Stimulated activated CD4-positive, alpha-beta T cell treated with anti-CD3 and anti-CD28 coated beads, Interleukin-4, amount 100 ng/mL, for 1 hour (primary cell): Measurements from ENCODE around the gene PNPLA2.
A peak's percentile ranks its signal among the peaks of the same experiment; 100 is the strongest.

Experiments
- DNase-seq: peaks from one replicate; pipeline ENCODE4 v3.0.0-alpha.2; 2020

The PNPLA2 gene

GRCh38 chr11:786235-787083 is 32.3 kb upstream of the PNPLA2 start:
- no peak for DNase-seq

- DNase-seq = no peak
These were observed 31.5 kb upstream of the PNPLA2 start for GRCh38 chr11:787084-787675.

- DNase-seq = no peak
These were observed 30.6 kb upstream of the PNPLA2 start for GRCh38 chr11:788009-788640.

GRCh38 chr11:788953-789940 is 29.5 kb upstream of the PNPLA2 start:
- no peak for DNase-seq

GRCh38 chr11:789943-790342 is 28.8 kb upstream of the PNPLA2 start, which contains the start of gene CEND1:
CEND1 (minus strand) TSS chr11:790090; CDS start chr11:788576, 1,514 bp downstream.
- peak; percentile 58 for DNase-seq

GRCh38 chr11:790721-791564 is 27.8 kb upstream of the PNPLA2 start:
- DNase-seq = no peak

GRCh38 chr11:791658-792534 is 26.8 kb upstream of the PNPLA2 start:
- DNase-seq = no peak

- no peak for DNase-seq
These were observed 26.2 kb upstream of the PNPLA2 start for GRCh38 chr11:792535-792821.

- no peak for DNase-seq
These were observed 25.8 kb upstream of the PNPLA2 start for GRCh38 chr11:792873-793272.

GRCh38 chr11:793556-793955 is 25.2 kb upstream of the PNPLA2 start:
- no peak for DNase-seq

GRCh38 chr11:794013-794765 is 24.5 kb upstream of the PNPLA2 start:
- DNase-seq = no peak

GRCh38 chr11:794766-795633 is 23.7 kb upstream of the PNPLA2 start:
- DNase-seq = no peak

- DNase-seq = peak; percentile 80
These were observed 22.8 kb upstream of the PNPLA2 start for GRCh38 chr11:795634-796564.

GRCh38 chr11:796565-797295 is 22.0 kb upstream of the PNPLA2 start:
- DNase-seq = no peak

- DNase-seq = peak; percentile 74
These were observed 21.2 kb upstream of the PNPLA2 start for GRCh38 chr11:797296-798092.

GRCh38 chr11:798093-798713 is 20.5 kb upstream of the PNPLA2 start, which contains the start of gene SLC25A22:
SLC25A22 (minus strand) TSS chr11:798281; CDS start chr11:795006, 3,275 bp downstream.
- DNase-seq = peak; percentile 88
